ENCODE data around the gene FAM171A1. TPM values are rescaled to one million over a fixed set of nuclear protein-coding genes. Genes with fewer than 3 reads are reported as not detected.

Gene FAM171A1
- total RNA-seq, 1 donor: 25.0 TPM

DNA sequence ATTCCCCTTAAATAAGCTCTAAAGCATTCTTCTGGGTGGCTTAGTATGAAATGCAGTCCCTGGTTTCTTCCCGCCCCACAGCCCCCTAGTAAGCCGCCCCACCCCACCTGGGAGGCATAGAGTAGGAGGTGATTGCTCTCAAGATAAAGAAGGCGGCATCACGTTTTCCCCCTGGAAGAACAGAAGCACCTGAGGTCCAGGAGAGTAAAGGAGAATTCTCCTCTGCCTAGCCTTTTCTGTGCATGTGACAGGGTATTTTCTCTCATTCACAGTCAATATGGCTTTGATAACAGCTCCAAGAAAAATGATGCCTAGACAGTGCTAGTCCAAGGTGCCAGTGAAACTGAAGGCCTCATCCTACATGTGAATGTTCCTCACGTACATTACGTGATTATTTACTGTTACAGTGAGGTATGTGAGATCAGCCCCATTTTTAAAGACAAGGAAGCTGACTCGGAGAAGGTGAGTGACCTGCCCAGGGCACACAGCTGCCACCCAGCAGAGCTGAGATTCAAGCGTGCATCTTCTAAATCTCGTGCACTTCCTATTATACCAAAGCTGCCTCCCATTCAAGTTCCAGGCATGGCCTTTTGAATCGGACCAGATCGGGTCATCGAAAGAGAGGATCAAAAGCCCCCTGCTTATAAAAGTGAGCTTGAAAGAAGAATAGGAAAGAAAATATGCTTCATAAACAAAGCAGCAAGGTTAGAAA lies 59.4 kb downstream of the FAM171A1 start:
- TF ChIP-seq, protein P1, sequence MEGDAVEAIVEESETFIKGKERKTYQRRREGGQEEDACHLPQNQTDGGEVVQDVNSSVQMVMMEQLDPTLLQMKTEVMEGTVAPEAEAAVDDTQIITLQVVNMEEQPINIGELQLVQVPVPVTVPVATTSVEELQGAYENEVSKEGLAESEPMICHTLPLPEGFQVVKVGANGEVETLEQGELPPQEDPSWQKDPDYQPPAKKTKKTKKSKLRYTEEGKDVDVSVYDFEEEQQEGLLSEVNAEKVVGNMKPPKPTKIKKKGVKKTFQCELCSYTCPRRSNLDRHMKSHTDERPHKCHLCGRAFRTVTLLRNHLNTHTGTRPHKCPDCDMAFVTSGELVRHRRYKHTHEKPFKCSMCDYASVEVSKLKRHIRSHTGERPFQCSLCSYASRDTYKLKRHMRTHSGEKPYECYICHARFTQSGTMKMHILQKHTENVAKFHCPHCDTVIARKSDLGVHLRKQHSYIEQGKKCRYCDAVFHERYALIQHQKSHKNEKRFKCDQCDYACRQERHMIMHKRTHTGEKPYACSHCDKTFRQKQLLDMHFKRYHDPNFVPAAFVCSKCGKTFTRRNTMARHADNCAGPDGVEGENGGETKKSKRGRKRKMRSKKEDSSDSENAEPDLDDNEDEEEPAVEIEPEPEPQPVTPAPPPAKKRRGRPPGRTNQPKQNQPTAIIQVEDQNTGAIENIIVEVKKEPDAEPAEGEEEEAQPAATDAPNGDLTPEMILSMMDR (IDR thresholded peaks at IDR 0.05; ENCODE audit: extremely low read depth, low read depth, low read length): no peak
- Histone ChIP-seq H3K27me3 (ENCODE audit: insufficient read depth, low read length) (no peaks in the 10 kb centered on the region), H3K4me2 (ENCODE audit: insufficient read depth, low read length) (no peak overlapping the region), H3K4me1 (ENCODE audit: insufficient read depth, low read length) (peaks cover 5% of the 10 kb centered on the region), H3K27ac (ENCODE audit: low read depth, low read length) (no peak overlapping the region), H2AFZ (ENCODE audit: low read length) (no peak overlapping the region), H3K4me3 (ENCODE audit: insufficient read depth, low read length) (no peak overlapping the region), H3K79me2 (ENCODE audit: insufficient read depth, low read length) (peaks cover 68% of the 10 kb centered on the region), H3K9me3 (ENCODE audit: low read depth, low read length) (no peaks in the 10 kb centered on the region), H4K20me1 (ENCODE audit: insufficient read depth, low read length) (peaks cover 10% of the 10 kb centered on the region), H3K36me3 (ENCODE audit: insufficient read depth, low read length) (no peaks in the 10 kb centered on the region)
- no peak for DNase-seq (ENCODE audit: insufficient read length, low spot score, missing footprints)

DNA sequence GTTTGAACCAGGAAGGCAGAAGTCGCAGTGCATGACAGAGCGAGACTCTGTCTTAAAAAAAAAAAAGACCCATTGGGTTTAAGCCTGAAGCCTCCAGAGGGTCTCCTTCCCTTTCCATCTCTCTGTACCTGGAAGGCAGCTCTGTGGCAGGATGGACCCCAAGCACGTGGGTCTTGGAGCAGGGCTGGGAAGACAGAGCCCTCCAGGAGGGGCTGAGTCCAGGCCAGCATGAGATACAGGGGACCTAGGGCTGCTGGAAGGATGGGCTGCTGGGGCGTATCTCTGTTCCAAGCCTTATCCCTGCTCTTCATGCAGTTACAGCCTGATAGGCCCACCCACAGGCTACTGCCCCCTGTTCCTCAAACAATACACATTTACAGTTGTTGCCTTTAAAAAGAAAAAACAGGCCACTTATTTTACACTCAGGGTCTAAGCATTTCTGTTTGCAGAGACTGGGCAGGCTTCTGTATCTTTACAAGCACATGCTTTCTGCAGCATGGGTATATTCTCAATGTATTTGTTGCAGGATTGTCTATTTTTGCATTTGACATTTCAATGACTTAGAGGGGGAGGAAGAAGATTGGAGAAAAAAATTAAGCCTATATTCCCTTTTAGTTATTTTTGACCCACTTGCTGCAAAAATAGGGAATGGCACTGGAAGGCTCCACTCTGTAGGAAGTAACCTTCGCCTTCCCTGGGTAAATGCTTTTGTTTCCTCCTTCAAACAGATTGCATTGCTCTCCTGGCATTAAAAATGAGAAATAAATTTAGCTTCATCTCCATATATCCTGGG lies 60.1 kb downstream of the FAM171A1 start:
- TF ChIP-seq, protein P1 (IDR thresholded peaks at IDR 0.05; ENCODE audit: extremely low read depth, low read depth, low read length): no peak
- peaks cover 7% of the 10 kb centered on the region for H4K20me1 ChIP-seq (ENCODE audit: insufficient read depth, low read length)

DNA sequence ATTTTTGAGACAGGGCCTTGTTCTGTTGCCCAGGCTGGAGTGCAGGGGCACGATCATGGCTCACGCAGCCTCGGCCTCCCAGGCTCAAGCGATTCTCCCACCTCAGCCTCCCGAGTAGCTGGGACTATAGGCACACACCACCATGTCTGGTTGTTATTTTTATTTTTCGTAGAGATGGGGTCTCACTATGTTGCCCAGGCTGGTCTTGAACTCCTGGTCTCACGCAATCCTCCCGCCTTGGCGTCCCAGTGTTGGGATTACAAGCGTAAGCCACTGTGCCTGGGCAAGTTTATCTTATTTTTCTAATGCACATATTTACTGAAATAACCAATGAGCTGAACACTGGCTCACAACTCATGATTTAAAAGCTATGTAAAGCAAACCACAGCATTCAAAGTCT lies 61.9 kb downstream of the FAM171A1 start:
- peaks cover 5% of the 10 kb centered on the region for H3K4me1 ChIP-seq (ENCODE audit: insufficient read depth, low read length)
- H2AFZ ChIP-seq (ENCODE audit: low read length): no peak overlapping the region
- H3K27ac ChIP-seq (ENCODE audit: low read depth, low read length): no peak overlapping the region
- no peak for DNase-seq (ENCODE audit: insufficient read length, low spot score, missing footprints)
- TF ChIP-seq, protein P1 (IDR thresholded peaks at IDR 0.05; ENCODE audit: extremely low read depth, low read depth, low read length): no peak
- no peaks in the 10 kb centered on the region for H3K36me3 ChIP-seq (ENCODE audit: insufficient read depth, low read length)
- H3K79me2 ChIP-seq (ENCODE audit: insufficient read depth, low read length): peaks cover 65% of the 10 kb centered on the region
- no peak overlapping the region for H3K4me2 ChIP-seq (ENCODE audit: insufficient read depth, low read length)
- H3K4me3 ChIP-seq (ENCODE audit: insufficient read depth, low read length): no peak overlapping the region
- H3K27me3 ChIP-seq (ENCODE audit: insufficient read depth, low read length): no peaks in the 10 kb centered on the region
- no peaks in the 10 kb centered on the region for H3K9me3 ChIP-seq (ENCODE audit: low read depth, low read length)
- H4K20me1 ChIP-seq (ENCODE audit: insufficient read depth, low read length): peaks cover 11% of the 10 kb centered on the region

More for the DNA sequence above, 60.1 kb downstream of the FAM171A1 start:
- peaks cover 64% of the 10 kb centered on the region for H3K79me2 ChIP-seq (ENCODE audit: insufficient read depth, low read length)
- H3K36me3 ChIP-seq (ENCODE audit: insufficient read depth, low read length): no peaks in the 10 kb centered on the region
- peaks cover 5% of the 10 kb centered on the region for H3K4me1 ChIP-seq (ENCODE audit: insufficient read depth, low read length)
- no peak overlapping the region for H3K27ac ChIP-seq (ENCODE audit: low read depth, low read length)
- no peaks in the 10 kb centered on the region for H3K27me3 ChIP-seq (ENCODE audit: insufficient read depth, low read length)
- no peak overlapping the region for H3K4me2 ChIP-seq (ENCODE audit: insufficient read depth, low read length)
- no peak overlapping the region for H2AFZ ChIP-seq (ENCODE audit: low read length)
- no peak for DNase-seq (ENCODE audit: insufficient read length, low spot score, missing footprints)
- no peak overlapping the region for H3K4me3 ChIP-seq (ENCODE audit: insufficient read depth, low read length)
- H3K9me3 ChIP-seq (ENCODE audit: low read depth, low read length): no peaks in the 10 kb centered on the region

DNA sequence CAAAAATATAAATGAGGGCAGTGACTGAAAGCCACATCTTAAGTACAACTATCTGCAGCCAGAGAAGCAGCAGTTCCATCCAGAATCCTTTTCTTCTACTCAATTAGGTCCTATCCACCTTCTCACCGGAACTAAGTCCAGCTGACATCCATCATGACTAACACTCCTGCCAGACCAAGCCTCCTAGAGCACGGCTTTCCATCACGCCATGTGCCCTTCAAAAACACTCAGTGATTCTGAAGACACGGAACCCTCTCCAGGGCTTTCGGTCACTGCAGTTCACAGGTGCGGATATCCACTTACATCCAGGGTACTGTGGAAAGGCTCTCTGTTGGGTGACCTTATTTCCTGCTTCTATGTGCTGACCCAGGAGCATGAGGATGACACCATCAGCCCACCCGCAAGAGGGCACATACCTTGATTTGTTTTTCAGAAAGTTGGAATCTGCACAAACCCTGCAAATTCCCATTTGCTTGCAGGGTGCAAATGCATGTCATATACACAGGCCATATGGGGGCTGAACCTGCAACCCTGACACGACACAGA lies 64.3 kb downstream of the FAM171A1 start:
- peaks cover 72% of the 10 kb centered on the region for H3K79me2 ChIP-seq (ENCODE audit: insufficient read depth, low read length)
- TF ChIP-seq, protein P1 (IDR thresholded peaks at IDR 0.05; ENCODE audit: extremely low read depth, low read depth, low read length): no peak

More for the DNA sequence above, 64.3 kb downstream of the FAM171A1 start:
- Histone ChIP-seq H3K36me3 (ENCODE audit: insufficient read depth, low read length) (no peaks in the 10 kb centered on the region), H3K4me1 (ENCODE audit: insufficient read depth, low read length) (peaks cover under 1% of the 10 kb centered on the region), H3K9me3 (ENCODE audit: low read depth, low read length) (no peaks in the 10 kb centered on the region), H3K4me3 (ENCODE audit: insufficient read depth, low read length) (no peak overlapping the region), H4K20me1 (ENCODE audit: insufficient read depth, low read length) (peaks cover 10% of the 10 kb centered on the region), H3K4me2 (ENCODE audit: insufficient read depth, low read length) (no peak overlapping the region), H3K27me3 (ENCODE audit: insufficient read depth, low read length) (no peaks in the 10 kb centered on the region), H2AFZ (ENCODE audit: low read length) (no peak overlapping the region), H3K27ac (ENCODE audit: low read depth, low read length) (no peak overlapping the region)
- no peak for DNase-seq (ENCODE audit: insufficient read length, low spot score, missing footprints)

All from osteoblast (primary cell).